ELR (cell line): ENCODE results near the gene AIMP1.
"Not testable (repeated sequence)": the region's sequence is repeated elsewhere in the genome, so short reads cannot be mapped to it uniquely, and the experiment has no call there.

Source experiments
- DNase-seq: peaks from one replicate; pipeline ENCODE4 v3.0.0-alpha.2; 2015; ENCODE audit warnings: low read depth

Gene AIMP1

DNA sequence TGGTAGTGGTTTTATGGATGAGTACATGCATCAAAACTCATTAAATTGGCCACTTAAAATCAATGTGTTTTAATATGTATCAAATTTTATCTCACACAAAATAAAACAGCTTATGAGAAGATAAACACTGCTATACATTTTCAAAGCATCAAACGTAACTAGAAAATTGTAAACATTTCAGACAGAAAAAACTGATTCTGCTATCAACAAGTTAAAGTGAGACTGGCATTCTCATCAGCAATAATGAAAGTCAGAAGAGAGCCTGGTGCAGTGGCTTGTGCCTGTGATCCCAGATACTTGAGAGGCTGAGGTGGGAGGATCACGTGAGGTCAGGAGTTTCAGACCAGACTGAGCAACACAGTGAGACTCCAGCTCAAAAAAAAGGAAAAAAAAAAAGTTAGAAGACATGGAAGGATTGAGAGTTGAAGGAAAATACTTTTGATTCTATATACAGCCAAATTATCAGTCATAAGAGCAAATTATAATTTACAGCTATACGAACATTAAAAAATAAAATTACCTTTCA is 3.3 kb upstream of the AIMP1 start:
- DNase-seq = no peak

DNA sequence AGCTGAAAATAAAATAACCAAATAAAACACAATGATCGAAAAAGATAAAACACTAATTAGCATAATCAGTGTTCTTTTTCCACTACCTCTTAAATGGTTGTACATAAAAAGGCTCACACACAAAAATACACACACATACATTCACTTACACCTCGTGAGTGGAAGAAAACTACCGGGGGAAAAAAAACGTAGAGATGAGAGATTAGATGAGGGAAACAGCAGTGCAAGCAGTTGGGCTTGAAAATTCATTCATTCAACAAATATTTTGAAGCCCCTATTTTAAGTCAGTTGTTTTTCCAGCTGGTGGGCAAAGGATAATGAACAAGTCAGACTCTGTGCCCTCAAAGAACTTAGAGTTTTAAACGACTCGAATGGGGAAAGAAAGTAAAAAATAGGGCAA is 1.4 kb upstream of the AIMP1 start:
- no peak for DNase-seq

DNA sequence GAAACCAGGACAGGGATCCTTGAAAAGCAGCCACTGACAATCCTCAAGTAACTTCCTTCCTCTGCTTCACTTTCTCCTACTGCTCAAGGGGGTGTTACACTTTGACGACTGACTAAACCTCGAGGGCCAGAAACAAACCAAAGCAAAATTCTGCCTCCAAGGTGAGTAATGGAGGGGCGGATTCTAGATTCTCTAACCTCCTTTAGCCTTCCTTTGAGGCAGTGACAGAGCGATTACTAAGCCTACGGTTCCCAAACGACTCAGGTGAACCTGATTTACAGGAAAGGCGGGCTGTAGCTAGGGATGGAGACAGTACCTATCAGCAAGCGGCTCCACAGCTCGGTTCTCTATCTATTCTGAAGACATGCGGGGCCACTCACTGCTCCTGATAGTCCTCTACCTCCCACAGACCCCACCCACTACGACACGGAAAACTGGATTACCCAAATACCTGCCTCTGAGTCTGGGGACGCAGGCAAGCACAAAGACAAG is 828 bp upstream of the AIMP1 start:
- peak; percentile 83 for DNase-seq

DNA sequence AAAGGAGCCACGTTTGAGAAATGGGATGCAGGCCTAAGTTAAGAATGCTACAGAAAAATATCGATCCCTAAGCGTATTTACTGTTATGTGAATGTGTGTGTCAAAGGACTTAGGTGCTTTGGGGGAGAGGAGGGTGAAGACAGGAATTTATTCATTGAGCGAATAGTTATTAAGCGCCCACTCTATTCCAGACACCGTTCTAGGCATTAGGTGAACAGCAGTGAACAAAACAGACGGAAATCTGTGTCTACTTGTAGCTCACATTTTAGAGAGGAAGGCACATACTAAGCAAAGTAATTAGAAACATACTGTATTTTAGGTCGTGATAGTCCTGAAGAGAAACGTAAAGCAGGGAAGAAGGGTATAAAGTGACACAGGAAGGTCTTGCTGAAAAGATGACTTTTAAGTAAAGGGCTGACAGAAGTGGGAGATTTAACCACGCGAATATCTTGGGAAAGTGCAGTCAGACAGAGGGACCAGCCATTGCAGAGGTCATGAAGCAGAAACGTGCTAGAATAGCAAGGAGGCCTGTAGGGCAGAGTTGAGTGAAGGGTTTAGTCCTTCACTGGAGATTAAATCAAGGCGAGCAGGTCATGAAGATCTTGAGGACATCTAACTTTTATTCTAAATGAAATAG is 541 bp downstream of the AIMP1 start:
- no peak for DNase-seq

DNA sequence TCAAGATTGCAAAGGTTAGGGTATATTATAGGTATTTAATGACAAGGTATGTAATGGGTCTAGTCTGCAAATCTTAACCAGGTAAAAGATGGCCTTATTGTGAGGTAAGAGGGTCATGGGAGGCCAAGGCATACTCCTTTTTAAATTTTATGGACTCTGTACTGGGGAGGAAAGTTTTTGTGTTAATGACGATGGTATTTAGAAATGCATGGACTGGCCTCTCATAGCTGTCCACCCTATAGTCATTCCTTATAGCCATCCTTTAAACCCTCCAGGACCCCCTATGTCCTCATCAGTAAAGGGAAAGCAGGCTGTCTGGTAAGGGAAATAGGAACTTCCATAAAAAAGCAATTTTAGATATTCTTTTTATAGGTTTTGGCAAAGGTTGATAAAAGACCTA is 1.5 kb downstream of the AIMP1 start:
- DNase-seq = no peak

DNA sequence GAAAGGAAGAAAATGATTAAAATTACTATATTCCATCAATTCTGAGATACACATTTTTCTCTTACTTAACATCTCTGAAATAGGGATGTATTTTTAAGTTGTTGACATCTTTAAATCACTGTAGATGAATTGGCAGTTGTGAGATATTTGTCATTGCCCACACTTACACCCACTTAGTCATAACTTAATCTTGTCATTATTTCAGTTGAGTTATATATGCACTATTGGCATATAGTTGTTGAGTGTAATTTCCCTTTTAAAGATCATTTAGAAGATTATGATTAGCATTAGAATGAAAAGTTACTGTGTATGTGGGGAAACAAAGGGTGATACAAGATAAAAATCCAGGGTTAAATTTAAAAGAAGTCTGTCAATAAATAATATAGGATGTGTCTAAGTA is 2.2 kb downstream of the AIMP1 start:
- DNase-seq = no peak

DNA sequence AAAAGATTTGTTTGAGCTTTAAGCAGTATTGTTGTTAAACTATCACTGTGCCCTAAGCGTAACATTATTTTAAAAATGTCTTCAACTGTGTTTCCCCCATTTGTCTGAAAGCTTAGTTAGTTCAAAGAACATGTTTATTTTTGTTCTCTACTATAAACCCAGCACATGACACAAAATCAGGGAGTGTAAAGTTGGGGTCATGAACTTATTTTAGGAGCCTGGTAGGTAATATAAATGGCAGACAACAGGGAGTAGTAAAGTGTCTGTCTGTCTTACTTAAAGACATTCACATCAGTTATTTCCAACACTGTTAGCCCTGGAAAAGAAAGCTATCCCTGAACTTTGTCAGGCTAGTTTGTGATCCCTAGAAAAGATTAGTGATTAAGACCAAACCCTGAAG is 3.9 kb downstream of the AIMP1 start:
- DNase-seq = no peak

DNA sequence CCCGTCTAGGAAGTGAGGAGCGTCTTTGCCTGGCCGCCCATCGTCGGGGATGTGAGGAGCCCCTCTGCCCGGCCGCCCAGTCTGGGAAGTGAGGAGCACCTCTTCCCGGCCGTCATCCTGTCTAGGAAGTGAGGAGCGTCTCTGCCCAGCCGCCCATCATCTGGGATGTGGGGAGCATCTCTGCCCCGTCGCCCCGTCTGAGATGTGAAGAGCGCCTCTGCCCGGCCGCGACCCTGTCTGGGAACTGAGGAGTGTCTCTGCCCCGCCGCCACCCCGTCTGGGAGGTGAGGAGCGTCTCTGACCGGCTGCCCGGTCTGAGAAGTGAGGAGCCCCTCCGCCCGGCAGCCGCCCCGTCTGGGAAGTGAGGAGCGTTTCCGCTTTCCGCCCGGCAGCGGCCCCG is 4.8 kb downstream of the AIMP1 start:
- DNase-seq = not testable (repeated sequence)

DNA sequence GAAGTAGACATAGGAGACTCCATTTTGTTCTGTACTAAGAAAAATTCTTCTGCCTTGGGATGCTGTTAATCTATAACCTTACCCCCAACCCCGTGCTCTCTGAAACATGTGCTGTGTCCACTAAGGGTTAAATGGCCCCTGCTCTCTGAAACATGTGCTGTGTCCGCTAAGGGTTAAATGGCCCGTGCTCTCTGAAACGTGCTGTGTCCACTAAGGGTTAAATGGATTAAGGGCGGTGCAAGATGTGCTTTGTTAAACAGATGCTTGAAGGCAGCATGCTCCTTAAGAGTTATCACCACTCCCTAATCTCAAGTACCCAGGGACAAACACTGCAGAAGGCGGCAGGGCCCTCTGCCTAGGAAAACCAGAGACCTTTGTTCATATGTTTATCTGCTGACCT is 5.5 kb downstream of the AIMP1 start:
- DNase-seq = not testable (repeated sequence)

DNA sequence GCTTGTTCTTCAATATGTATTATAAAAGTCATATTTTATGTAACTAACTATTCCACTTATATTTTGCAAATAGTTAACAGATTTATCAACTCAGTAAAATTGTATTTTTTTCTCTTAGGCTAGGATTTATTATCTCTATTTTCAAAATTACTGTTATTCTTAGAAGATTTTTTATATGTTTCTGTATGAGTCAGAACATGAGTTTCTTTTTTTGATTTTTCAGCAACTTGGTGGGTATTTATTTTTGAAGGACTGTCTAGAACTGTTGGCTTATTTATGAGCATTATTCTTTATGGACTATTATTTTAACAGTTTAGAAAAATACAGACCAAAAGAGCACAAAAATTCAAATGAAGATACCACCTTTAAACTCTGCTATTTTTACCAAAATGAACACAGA is 6.8 kb downstream of the AIMP1 start:
- no peak for DNase-seq

DNA sequence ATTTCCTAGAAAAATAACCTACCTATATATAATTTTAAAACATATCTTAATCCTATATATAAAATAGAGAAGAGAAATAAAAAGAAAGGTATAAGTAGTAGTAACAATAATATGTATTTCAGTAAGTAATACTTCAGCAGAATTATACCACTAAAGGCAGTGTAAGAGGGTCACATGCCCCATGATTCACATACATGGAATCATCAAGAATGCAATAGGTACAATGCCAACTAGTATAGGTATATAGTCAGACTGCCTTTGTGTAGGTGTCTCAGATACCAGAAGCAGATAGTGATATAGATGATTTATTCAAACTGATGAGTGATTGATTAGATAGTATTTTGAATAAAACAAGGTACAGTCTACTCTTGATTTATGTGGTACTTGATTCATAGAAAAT is 9.4 kb downstream of the AIMP1 start:
- no peak for DNase-seq

DNA sequence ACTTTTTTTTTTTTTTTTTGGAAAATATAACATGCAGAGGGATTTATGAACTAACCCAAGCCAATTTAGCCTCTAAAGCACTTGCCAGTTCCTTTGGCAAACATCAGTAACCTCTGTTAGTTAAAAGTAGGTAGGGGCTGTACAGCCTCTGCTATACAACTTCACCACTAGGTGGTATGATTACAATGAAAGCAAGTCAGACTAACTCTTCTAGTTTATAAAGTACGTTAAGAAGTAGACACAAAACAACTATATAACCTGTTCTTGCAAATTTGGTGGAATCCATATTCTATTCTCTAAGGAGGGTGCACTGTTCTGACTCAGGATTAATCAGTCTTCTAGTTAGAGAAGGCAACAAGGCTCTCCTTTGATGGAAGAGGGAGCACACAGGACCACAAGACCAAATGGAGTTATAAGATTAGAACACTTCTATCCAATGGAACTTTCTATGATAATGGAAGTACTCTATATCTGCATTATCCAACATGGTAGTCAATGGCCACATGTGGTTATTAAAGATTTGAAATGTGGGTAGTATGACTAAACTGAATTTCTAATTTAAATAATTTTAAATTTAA is 12.8 kb downstream of the AIMP1 start:
- peak; percentile 59 for DNase-seq

DNA sequence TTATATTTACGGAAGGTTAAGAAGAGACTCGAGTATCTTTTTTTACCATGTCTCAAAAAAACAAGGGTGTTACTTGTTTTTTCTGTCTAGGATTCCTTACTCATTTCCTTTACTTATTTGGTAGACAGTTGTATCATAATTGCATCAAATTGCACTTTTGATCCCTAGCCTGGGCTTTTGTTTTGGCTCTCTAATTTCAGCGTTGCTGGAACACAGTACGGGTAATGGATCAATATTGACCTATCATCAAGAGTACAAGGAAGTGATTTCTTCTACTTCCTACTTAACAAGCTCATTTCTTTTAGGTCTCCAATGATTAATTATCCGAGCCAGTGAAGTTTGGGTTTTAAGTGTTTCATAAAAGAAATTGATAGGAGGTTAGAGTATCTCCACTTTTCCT is 16.8 kb downstream of the AIMP1 start:
- no peak for DNase-seq

DNA sequence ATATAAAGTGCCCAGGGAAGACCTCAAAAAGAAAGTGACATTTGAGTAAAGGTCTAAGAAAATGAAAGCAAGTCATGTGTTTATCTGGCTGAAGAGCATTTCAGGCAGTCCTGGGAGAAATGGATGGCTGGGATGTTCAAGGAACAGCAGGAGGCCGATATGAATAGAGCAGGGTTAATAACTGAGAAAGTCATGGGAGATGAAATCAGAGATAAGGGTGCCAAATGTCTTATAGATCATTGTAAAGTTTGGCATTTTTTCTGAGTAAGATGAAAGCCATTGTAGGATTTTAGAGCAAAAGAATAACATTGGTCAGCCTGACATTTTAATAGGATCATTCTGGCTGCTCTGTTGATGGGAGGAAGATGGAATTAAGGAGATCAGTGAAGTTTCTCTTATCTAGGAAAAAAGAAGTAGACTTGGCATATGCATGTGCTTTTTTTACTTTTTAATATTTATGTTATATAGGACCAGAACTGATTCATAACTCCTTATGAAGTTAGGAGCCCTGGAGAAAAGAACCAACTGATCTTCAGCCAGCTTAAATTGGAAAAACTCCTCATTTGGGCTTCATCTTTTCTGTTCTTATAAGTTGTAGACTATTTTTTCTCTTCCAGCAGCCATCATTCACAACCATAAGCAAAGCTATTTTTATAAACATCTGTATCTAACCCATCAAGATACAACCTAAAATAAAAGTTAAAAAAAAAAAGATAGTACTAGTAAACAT is 18.6 kb downstream of the AIMP1 start:
- DNase-seq = no peak

DNA sequence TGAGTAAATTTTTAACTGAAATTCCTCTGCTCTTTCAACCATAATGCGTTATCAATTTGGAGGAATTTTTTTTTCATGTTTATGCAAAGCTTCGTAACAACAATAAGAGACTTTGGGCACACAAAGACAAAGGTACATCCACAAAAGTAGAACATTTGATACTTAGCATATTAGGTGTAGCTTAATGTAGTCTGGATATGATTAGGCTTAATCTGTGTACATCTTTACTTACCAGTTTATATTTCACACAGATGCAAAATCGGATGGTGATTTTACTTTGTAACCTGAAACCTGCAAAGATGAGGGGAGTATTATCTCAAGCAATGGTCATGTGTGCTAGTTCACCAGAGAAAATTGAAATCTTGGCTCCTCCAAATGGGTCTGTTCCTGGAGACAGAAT is 20.3 kb downstream of the AIMP1 start:
- DNase-seq = no peak

DNA sequence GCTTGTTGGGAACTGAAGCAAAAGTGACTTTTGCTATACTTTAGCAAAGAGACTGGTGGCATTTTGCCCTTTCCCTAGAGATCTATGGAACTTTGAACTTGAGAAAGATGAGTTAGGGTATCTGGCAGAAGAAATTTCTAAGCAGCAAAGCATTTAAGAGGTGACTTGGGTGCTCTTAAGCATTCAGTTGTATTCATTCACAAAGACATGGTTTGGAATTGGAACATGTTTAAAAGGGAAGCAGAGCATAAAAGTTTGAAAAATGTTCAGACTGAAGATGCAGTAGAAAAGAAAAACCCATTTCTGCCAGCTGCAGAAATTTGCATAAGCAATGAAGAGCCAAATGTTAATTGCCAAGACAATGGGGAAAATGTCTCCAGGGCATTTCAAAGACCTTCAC is 21.6 kb downstream of the AIMP1 start:
- DNase-seq = no peak

DNA sequence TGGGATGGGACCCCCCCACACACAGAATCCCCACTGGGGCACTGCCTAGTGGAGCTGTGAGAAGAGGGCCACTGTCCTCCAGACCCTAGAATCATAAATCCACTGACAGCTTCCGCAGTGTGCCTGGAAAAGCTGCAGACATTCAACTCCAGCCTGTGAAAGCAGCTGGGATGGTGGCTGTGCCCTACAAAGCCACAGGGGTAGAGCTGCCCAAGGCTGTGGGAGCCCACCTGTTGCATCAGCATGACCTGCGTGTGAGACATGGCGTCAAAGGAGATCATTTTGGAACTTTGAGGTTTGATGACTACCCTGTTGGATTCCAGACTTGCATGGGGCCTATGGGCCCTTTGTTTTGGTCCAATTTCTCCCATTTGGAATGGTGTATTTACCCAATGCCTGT is 22.3 kb downstream of the AIMP1 start:
- no peak for DNase-seq

DNA sequence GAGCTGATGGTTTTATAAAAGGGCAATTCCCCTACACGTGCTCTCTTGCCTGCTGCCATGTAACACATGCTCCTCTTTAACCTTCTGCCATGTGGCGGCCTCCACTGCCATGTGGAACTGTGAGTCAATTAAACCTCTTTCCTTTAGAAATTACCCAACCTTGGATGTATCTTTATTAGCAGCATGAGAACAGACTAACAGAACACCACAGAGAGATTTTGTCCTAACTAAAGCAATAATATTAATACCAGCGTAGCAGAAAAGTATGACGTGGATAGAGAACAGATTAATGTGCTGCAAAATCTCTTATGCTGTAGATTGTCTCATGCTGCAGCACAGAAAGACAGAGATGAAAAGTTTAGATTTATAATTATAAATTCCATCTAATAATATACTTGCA is 23.1 kb downstream of the AIMP1 start:
- DNase-seq = no peak

DNA sequence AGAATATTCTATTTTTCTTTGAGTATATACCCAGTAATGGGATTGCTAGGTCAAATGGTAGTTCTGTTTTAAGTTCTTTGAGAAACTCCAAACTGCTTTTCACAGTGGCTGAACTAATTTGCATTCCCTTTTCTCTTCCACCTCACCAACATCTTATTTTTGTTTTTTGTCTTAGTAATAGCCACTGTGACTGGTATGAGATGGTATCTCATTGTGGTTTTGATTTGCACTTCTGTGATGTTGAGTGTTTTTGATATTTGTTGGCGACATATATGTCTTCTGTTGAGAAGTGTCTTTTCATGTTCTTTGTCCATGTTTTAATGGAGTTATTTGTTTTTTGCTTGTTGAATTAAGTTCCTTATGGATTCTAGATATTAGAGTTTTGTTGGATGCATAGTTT is 24.4 kb downstream of the AIMP1 start:
- DNase-seq = peak; percentile 7

DNA sequence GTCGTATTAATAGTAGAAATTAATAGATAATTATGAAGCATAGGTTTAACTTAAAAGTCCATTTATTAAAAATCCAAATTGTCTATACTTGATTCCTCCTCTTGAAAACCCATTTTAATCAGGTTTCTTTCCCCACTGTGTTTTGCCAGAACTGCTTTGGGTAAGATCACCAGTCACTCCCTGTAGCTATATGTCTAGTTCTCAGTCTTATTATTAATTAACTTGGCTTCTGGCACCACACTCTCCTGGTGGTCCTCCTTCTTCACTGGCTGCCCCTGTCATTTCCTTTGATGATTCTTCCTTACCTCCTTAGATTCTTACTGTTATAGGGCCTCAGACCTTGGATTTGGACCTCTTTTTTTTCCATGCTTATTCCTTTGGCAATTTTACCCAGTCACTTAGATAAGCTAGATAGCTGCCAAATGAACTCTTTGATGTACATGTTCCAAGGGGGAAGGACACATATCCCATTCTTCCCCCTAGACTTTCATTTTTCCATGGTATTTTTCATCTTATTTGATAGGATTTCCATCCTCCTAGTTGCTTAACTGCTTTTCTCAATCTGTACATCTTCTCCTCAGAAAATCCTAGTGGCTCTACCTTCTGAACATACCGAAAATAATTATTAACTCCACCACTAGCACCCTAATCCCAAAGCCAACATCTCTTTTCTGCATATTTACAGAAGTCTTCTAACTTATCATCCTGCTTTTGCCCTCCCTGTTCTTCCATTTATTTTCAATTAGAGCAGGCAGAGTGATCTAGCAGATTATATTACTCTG is 27.7 kb downstream of the AIMP1 start:
- DNase-seq = no peak

DNA sequence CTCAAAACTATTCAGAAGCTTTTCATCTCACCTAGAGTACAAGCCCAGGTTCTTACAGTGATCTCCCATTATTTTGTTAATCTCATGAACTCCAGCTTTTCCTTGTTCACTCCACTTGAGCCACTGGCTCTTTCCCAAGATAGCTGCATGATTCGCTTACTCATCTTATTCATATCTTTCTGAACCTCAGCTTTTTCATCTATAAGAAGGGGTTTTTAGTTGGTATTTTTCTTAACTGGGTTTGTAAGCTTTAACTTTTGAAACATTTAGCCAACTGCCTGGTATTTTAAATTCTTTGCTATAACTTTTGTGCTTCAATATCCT is 28.3 kb downstream of the AIMP1 start:
- DNase-seq = no peak

DNA sequence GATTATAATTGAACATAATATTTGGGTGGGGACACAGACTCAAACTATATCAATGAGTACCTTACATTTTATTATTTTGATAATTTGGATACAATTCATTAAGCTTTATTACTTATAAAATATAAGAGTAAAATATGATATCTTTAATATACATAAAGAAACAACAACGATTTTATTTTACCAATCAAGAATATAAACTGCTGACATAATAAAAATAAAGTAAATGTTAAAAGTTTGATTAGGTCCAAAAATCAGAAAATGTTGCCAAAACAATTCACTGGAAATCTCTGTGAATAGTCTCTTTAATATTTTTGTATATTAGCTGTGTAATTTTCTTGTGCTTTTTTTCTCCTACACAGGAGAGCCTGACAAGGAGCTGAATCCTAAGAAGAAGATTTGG is 30.8 kb downstream of the AIMP1 start:
- DNase-seq = no peak

DNA sequence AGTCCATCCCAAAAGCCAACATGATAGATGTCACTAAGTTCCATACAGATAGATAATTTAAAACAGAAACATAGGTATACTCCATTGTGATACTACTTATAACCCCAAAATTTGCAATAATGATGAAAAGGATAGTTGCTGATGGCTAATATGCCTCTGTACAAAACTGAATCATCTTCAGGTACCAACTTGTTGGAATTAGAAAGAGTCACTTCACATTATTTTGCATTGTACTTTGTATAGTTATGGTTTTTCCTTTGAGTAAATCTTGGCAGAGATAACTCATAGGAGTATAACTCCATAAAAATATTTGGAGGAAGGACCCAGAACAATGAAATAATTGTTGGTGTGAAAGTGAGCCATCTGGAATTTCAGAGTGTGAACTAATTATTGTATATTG is 34.7 kb downstream of the AIMP1 start:
- DNase-seq = no peak
